ENCODE results near the gene SHLD2.
"Not testable (repeated sequence)": the region's sequence is repeated elsewhere in the genome, so short reads cannot be mapped to it uniquely, and the experiment has no call there.

The SHLD2 gene

GRCh38 chr10:87072449-87072848, 22.6 kb upstream of the SHLD2 start:
- no peak overlapping the region for H3K4me2 ChIP-seq (ENCODE audit: insufficient read depth, low read length, poor library complexity, severe bottlenecking)
- H3K9ac ChIP-seq (ENCODE audit: low read depth, low read length, poor library complexity) = no peak overlapping the region
- H4K8ac ChIP-seq (ENCODE audit: low read depth, low read length) = no peak overlapping the region
- H3K4me3 ChIP-seq (ENCODE audit: low read length in 2 of 2) = no peak overlapping the region
- H3K4ac ChIP-seq (ENCODE audit: low read length) = no peak overlapping the region
- no peak overlapping the region for H3K14ac ChIP-seq (ENCODE audit: low read length)
- no CpG with 5 or more reads among the region's 2 CpGs for WGBS, 2 donors (ENCODE audit: extremely low coverage in 2 of 2, insufficient read length in 2 of 2, insufficient replicate concordance in 1 of 2)
- DNase-seq (ENCODE audit: low spot score) = no peak
- no peak overlapping the region for H4K91ac ChIP-seq (ENCODE audit: low read depth, low read length, poor library complexity)
- H3K9me3 ChIP-seq (replicated peaks in 1 of 2; ENCODE audit: control insufficient read depth in 2 of 2, insufficient read depth in 1 of 2, low read depth in 1 of 2, low read length in 2 of 2) = no peaks in the 10 kb centered on the region
- H3K36me3 ChIP-seq (replicated peaks in 1 of 2; ENCODE audit: control insufficient read depth in 2 of 2, insufficient read depth in 2 of 2, low read length in 2 of 2) = peaks cover 8 to 86% of the 10 kb centered on the region in 2 donors
- no peaks in the 10 kb centered on the region for H3K4me1 ChIP-seq (ENCODE audit: control insufficient read depth in 2 of 2, insufficient read depth in 1 of 2, low read depth in 1 of 2, low read length in 2 of 2)
- no peak overlapping the region for H2AK5ac ChIP-seq (ENCODE audit: low read depth, low read length)
- no peak overlapping the region for H3K27ac ChIP-seq (replicated peaks; ENCODE audit: low read length)
- no peak overlapping the region for H2BK12ac ChIP-seq (ENCODE audit: low read length)
- no peak overlapping the region for H2BK120ac ChIP-seq (ENCODE audit: low read depth, low read length)
- no peak overlapping the region for H2BK5ac ChIP-seq (ENCODE audit: low read length)
- no peaks in the 10 kb centered on the region for H3K79me1 ChIP-seq (ENCODE audit: low read depth, low read length)
- H3K23ac ChIP-seq (ENCODE audit: low read depth, low read length, poor library complexity) = no peak overlapping the region
- H3K27me3 ChIP-seq (ENCODE audit: control insufficient read depth in 3 of 3, insufficient read depth in 3 of 3, low read depth in 1 of 3, low read length in 3 of 3) = no peaks in the 10 kb centered on the region
- H2AFZ ChIP-seq (ENCODE audit: low read length) = no peak overlapping the region
- no peak overlapping the region for H2BK15ac ChIP-seq (ENCODE audit: low read length)
- H3K18ac ChIP-seq (ENCODE audit: low read length) = no peak overlapping the region

GRCh38 chr10:87076421-87076820, 18.6 kb upstream of the SHLD2 start:
- H2BK15ac ChIP-seq (ENCODE audit: low read length); H3K27ac ChIP-seq (replicated peaks; ENCODE audit: low read length); H3K4me2 ChIP-seq (ENCODE audit: insufficient read depth, low read length, poor library complexity, severe bottlenecking); DNase-seq (ENCODE audit: low spot score); H2AFZ ChIP-seq (ENCODE audit: low read length); H4K91ac ChIP-seq (ENCODE audit: low read depth, low read length, poor library complexity); H3K18ac ChIP-seq (ENCODE audit: low read length); H3K79me1 ChIP-seq (ENCODE audit: low read depth, low read length); H3K4me3 ChIP-seq (ENCODE audit: low read length in 2 of 2); H2BK12ac ChIP-seq (ENCODE audit: low read length); H2BK120ac ChIP-seq (ENCODE audit: low read depth, low read length); H3K27me3 ChIP-seq (ENCODE audit: control insufficient read depth in 3 of 3, insufficient read depth in 3 of 3, low read depth in 1 of 3, low read length in 3 of 3); H2BK5ac ChIP-seq (ENCODE audit: low read length); H3K4ac ChIP-seq (ENCODE audit: low read length); H3K23ac ChIP-seq (ENCODE audit: low read depth, low read length, poor library complexity); H3K9ac ChIP-seq (ENCODE audit: low read depth, low read length, poor library complexity); H4K8ac ChIP-seq (ENCODE audit: low read depth, low read length); H2AK5ac ChIP-seq (ENCODE audit: low read depth, low read length); H3K9me3 ChIP-seq (replicated peaks in 1 of 2; ENCODE audit: control insufficient read depth in 2 of 2, insufficient read depth in 1 of 2, low read depth in 1 of 2, low read length in 2 of 2); H3K14ac ChIP-seq (ENCODE audit: low read length); H3K4me1 ChIP-seq (ENCODE audit: control insufficient read depth in 2 of 2, insufficient read depth in 1 of 2, low read depth in 1 of 2, low read length in 2 of 2): not testable (repeated sequence)
- WGBS, 2 donors (ENCODE audit: extremely low coverage in 2 of 2, insufficient read length in 2 of 2, insufficient replicate concordance in 1 of 2) = no CpG with 5 or more reads among the region's 2 CpGs
- peaks cover 4 to 71% of the 10 kb centered on the region in 2 donors for H3K36me3 ChIP-seq (replicated peaks in 1 of 2; ENCODE audit: control insufficient read depth in 2 of 2, insufficient read depth in 2 of 2, low read length in 2 of 2)

- H3K27me3 ChIP-seq (ENCODE audit: control insufficient read depth in 3 of 3, insufficient read depth in 3 of 3, low read depth in 1 of 3, low read length in 3 of 3) = no peaks in the 10 kb centered on the region
- H4K8ac ChIP-seq (ENCODE audit: low read depth, low read length) = no peak overlapping the region
- peaks cover 2 to 43% of the 10 kb centered on the region in 2 donors for H3K36me3 ChIP-seq (replicated peaks in 1 of 2; ENCODE audit: control insufficient read depth in 2 of 2, insufficient read depth in 2 of 2, low read length in 2 of 2)
- H2BK15ac ChIP-seq (ENCODE audit: low read length) = no peak overlapping the region
- H3K9ac ChIP-seq (ENCODE audit: low read depth, low read length, poor library complexity) = no peak overlapping the region
- no peak overlapping the region for H2BK5ac ChIP-seq (ENCODE audit: low read length)
- H3K9me3 ChIP-seq (replicated peaks in 1 of 2; ENCODE audit: control insufficient read depth in 2 of 2, insufficient read depth in 1 of 2, low read depth in 1 of 2, low read length in 2 of 2) = peaks cover 3 to 9% of the 10 kb centered on the region in 2 donors
- H2AFZ ChIP-seq (ENCODE audit: low read length) = no peak overlapping the region
- no peak overlapping the region for H2AK5ac ChIP-seq (ENCODE audit: low read depth, low read length)
- H3K4me1 ChIP-seq (ENCODE audit: control insufficient read depth in 2 of 2, insufficient read depth in 1 of 2, low read depth in 1 of 2, low read length in 2 of 2) = peaks cover 2 to 9% of the 10 kb centered on the region in 2 donors
- H3K4ac ChIP-seq (ENCODE audit: low read length) = no peak overlapping the region
- no CpG with 5 or more reads among the region's 11 CpGs for WGBS, 2 donors (ENCODE audit: extremely low coverage in 2 of 2, insufficient read length in 2 of 2, insufficient replicate concordance in 1 of 2)
- peak overlapping the region; percentile 28 for H3K18ac ChIP-seq (ENCODE audit: low read length)
- H3K4me2 ChIP-seq (ENCODE audit: insufficient read depth, low read length, poor library complexity, severe bottlenecking) = no peak overlapping the region
- no peak overlapping the region for H3K27ac ChIP-seq (replicated peaks; ENCODE audit: low read length)
- no peak overlapping the region for H3K23ac ChIP-seq (ENCODE audit: low read depth, low read length, poor library complexity)
- H3K14ac ChIP-seq (ENCODE audit: low read length) = no peak overlapping the region
- peaks cover 3% of the 10 kb centered on the region for H3K79me1 ChIP-seq (ENCODE audit: low read depth, low read length)
- H2BK120ac ChIP-seq (ENCODE audit: low read depth, low read length) = no peak overlapping the region
- DNase-seq (ENCODE audit: low spot score) = no peak
- H4K91ac ChIP-seq (ENCODE audit: low read depth, low read length, poor library complexity) = no peak overlapping the region
- H2BK12ac ChIP-seq (ENCODE audit: low read length) = no peak overlapping the region
- no peak overlapping the region for H3K4me3 ChIP-seq (ENCODE audit: low read length in 2 of 2)
Observed at GRCh38 chr10:87079106-87079836, 15.7 kb upstream of the SHLD2 start.

- H3K27me3 ChIP-seq (ENCODE audit: control insufficient read depth in 3 of 3, insufficient read depth in 3 of 3, low read depth in 1 of 3, low read length in 3 of 3); H4K91ac ChIP-seq (ENCODE audit: low read depth, low read length, poor library complexity); H3K4ac ChIP-seq (ENCODE audit: low read length); H3K4me3 ChIP-seq (ENCODE audit: low read length in 2 of 2); H2AFZ ChIP-seq (ENCODE audit: low read length); H3K79me1 ChIP-seq (ENCODE audit: low read depth, low read length); H2BK12ac ChIP-seq (ENCODE audit: low read length); H3K4me2 ChIP-seq (ENCODE audit: insufficient read depth, low read length, poor library complexity, severe bottlenecking); H3K23ac ChIP-seq (ENCODE audit: low read depth, low read length, poor library complexity); H3K9me3 ChIP-seq (replicated peaks in 1 of 2; ENCODE audit: control insufficient read depth in 2 of 2, insufficient read depth in 1 of 2, low read depth in 1 of 2, low read length in 2 of 2); H2BK15ac ChIP-seq (ENCODE audit: low read length); H3K4me1 ChIP-seq (ENCODE audit: control insufficient read depth in 2 of 2, insufficient read depth in 1 of 2, low read depth in 1 of 2, low read length in 2 of 2); H4K8ac ChIP-seq (ENCODE audit: low read depth, low read length); H3K9ac ChIP-seq (ENCODE audit: low read depth, low read length, poor library complexity); H3K18ac ChIP-seq (ENCODE audit: low read length); DNase-seq (ENCODE audit: low spot score); H3K14ac ChIP-seq (ENCODE audit: low read length); H2AK5ac ChIP-seq (ENCODE audit: low read depth, low read length); H2BK5ac ChIP-seq (ENCODE audit: low read length); H3K27ac ChIP-seq (replicated peaks; ENCODE audit: low read length); H2BK120ac ChIP-seq (ENCODE audit: low read depth, low read length): not testable (repeated sequence)
- no CpG with 5 or more reads among the region's 31 CpGs for WGBS, 2 donors (ENCODE audit: extremely low coverage in 2 of 2, insufficient read length in 2 of 2, insufficient replicate concordance in 1 of 2)
- peaks cover 2 to 41% of the 10 kb centered on the region in 2 donors for H3K36me3 ChIP-seq (replicated peaks in 1 of 2; ENCODE audit: control insufficient read depth in 2 of 2, insufficient read depth in 2 of 2, low read length in 2 of 2)
Observed at GRCh38 chr10:87080621-87081020, 14.4 kb upstream of the SHLD2 start.

All from neuronal stem cell (in vitro differentiated cells).